Stromal cell of bone marrow (primary cell): ENCODE data around the gene OPCML.

Experiments used
- DNase-seq: peaks from one replicate; pipeline ENCODE4 v3.0.0-alpha.2; 2012; ENCODE audit warnings: low read depth

OPCML gene

GRCh38 chr11:132883241-132883640 lies 649.1 kb downstream of the OPCML start:
- DNase-seq: no peak

GRCh38 chr11:132881622-132882021 lies 650.7 kb downstream of the OPCML start:
- no peak for DNase-seq

- no peak for DNase-seq
These were observed 654.2 kb downstream of the OPCML start for GRCh38 chr11:132878111-132878510.

- no peak for DNase-seq
These were observed 655.6 kb downstream of the OPCML start for GRCh38 chr11:132876705-132877104.

- no peak for DNase-seq
These were observed 656.1 kb downstream of the OPCML start for GRCh38 chr11:132876239-132876638.

- DNase-seq: peak; percentile 49
These were observed 657.7 kb downstream of the OPCML start for GRCh38 chr11:132874638-132875037.

- DNase-seq: no peak
These were observed 658.5 kb downstream of the OPCML start for GRCh38 chr11:132873841-132874240.

- no peak for DNase-seq
These were observed 660.1 kb downstream of the OPCML start for GRCh38 chr11:132872211-132872610.

- DNase-seq: peak; percentile 48
These were observed 665.3 kb downstream of the OPCML start for GRCh38 chr11:132866783-132867545.

- DNase-seq: no peak
These were observed 666.7 kb downstream of the OPCML start for GRCh38 chr11:132865623-132866022.

GRCh38 chr11:132864811-132865576 lies 667.3 kb downstream of the OPCML start:
- DNase-seq: no peak

- DNase-seq: no peak
These were observed 669.4 kb downstream of the OPCML start for GRCh38 chr11:132862933-132863332.

GRCh38 chr11:132862137-132862536 lies 670.2 kb downstream of the OPCML start:
- DNase-seq: no peak

- no peak for DNase-seq
These were observed 673.0 kb downstream of the OPCML start for GRCh38 chr11:132859306-132859705.

GRCh38 chr11:132858223-132858622 lies 674.1 kb downstream of the OPCML start:
- DNase-seq: no peak

GRCh38 chr11:132856032-132856431 lies 676.3 kb downstream of the OPCML start:
- no peak for DNase-seq

GRCh38 chr11:132855516-132855915 lies 676.8 kb downstream of the OPCML start:
- DNase-seq: no peak

- DNase-seq: no peak
These were observed 678.4 kb downstream of the OPCML start for GRCh38 chr11:132853886-132854285.

- no peak for DNase-seq
These were observed 679.9 kb downstream of the OPCML start for GRCh38 chr11:132852361-132852760.

GRCh38 chr11:132851247-132851646 lies 681.1 kb downstream of the OPCML start:
- no peak for DNase-seq

GRCh38 chr11:132850266-132850665 lies 682.0 kb downstream of the OPCML start:
- no peak for DNase-seq

GRCh38 chr11:132848336-132848735 lies 684.0 kb downstream of the OPCML start:
- DNase-seq: peak; percentile 63

GRCh38 chr11:132846075-132846474 lies 686.2 kb downstream of the OPCML start:
- no peak for DNase-seq
